GM21381 (cell line): ENCODE results near the gene ALG13.
"Not testable (repeated sequence)": the region's sequence is repeated elsewhere in the genome, so short reads cannot be mapped to it uniquely, and the experiment has no call there.

ENCODE experiments used
- ATAC-seq: cut with Tn5 transposase; IDR thresholded peaks from one replicate; pipeline ENCODE4 v1.9.1; 2021; ENCODE audit warnings: mild to moderate bottlenecking, moderate library complexity; ENCODE audit not compliant: unreplicated experiment

The ALG13 gene

DNA sequence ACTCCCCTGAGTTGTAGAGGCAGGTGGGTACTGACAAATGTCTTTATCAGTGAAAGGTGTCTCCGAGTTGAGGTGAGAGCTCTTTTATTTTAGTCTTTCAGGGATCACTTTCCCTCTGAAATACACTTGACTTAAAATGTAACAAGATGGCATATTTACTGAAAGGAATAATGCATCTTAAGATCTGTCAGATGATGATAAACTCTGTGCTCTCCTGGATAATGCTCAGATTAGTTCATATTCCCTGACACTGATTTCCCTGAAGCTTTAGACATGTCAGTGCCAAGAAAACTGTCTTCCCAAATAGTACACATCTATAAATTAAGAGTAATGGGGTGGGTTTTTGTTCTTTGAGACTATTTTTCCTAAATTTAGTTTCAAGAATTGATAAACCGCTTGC lies 75.5 kb downstream of the ALG13 start:
- no peak for ATAC-seq

GRCh38 chrX:111759686-111760085 lies 78.7 kb downstream of the ALG13 start:
- ATAC-seq, result no peak

GRCh38 chrX:111761578-111762135 lies 80.7 kb downstream of the ALG13 start:
- ATAC-seq, result no peak

DNA sequence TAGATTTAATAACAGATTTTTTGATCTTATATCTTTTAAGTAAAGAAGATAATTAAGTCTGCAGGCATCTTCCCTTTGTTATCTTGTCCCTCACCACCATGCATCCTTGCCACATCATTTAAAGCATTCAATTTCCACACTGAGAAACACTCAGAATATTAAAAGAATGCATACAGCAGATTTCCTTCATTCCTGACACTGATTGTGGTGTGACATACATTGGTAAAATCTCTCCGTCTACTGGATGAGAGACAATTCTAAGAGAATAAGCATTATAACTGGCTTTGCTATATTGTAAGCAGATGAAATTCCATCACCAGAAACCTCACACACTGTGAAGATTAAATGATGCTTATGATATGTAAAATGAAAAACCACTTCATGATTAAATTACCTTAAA lies 97.6 kb downstream of the ALG13 start:
- ATAC-seq, result no peak

GRCh38 chrX:111779582-111779981 lies 98.6 kb downstream of the ALG13 start:
- no peak for ATAC-seq

DNA sequence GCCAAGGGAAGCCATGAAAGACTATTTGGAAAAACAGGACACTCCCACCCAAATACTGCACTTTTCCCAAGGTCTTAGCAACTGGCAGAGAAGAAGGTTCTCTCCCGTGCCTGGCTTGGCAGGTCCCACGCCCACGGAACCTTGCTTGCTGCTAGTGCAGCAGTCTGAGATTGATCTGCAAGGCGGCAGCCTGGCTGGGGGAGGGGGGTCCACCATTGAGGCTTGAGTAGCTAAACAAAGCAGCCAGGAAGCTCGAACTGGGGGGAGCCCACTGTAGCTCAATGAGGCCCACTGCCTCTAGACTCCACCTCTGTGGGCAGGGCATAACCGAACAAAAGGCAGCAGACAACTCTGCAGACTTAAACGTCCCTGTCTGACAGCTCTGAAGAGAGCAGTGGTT lies 103.7 kb downstream of the ALG13 start:
- no peak for ATAC-seq

DNA sequence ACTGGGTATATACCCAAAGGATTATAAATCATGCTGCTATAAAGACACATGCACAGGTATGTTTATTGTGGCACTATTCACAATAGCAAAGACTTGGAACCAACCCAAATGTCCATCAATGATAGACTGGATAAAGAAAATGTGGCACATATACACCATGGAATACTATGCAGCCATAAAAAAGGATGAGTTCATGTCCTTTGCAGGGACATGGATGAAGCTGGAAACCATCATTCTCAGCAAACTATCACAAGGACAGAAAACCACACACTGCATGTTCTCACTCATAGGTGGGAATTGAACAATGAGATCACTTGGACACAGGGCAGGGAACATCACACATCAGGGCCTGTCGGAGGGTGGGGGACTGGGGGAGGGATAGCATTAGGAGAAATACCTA lies 109.1 kb downstream of the ALG13 start:
- not testable (repeated sequence) for ATAC-seq
